GM12875 (cell line): ENCODE results near the gene LPP.

Source experiments
- H3K4me3 ChIP-seq: one replicate; pipeline ENCODE4 v1.5.1; 2011; ENCODE audit warnings: low read depth, low read length, control low read depth
- CTCF ChIP-seq: IDR thresholded peaks from 2 replicates; pipeline ENCODE4 v1.5.1; 2011; ENCODE audit warnings: low read depth, mild to moderate bottlenecking, control low read depth, inconsistent platforms, low read length, moderate library complexity, borderline replicate concordance; ENCODE audit not compliant: insufficient read depth

LPP gene

DNA sequence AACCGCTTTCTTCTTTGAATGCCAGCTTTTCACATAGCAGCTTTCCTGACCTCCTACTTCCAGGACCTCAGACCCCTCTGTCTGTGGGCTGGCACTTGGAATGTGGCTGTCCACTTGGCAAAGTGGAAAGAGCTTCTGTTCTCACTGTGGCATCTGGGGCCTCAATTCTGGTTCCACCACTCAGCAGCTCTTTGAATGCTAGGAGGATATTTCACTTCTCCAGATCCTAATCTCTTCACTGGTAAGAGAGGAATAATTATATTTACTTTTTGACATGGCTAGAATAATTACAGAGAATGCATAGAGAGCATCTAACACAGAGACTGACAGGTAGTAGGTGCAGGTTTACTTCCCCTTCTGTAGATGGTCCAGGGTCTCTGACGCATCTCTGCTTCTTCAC lies 405.9 kb downstream of the LPP start:
- H3K4me3 ChIP-seq, result no peak overlapping the region
- TF ChIP-seq CTCF, result no peak

DNA sequence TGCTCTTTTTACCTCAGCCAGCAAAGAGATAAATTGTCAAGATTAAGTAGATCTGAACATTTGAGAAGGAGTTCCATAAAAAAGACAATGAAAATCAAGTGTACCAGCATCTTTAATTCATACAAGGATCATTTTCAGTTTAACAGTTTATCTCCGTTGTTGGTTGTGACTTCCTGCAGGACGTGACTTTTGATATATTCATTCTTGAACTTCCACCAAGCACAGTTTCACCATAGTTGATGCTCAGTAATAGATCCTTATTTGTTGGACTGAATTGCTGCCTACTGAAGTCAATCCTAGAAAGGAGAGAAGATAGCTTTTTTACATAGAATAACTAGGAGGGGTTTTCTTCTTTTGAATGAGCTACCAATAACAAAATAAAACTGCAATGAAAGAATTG lies 408.2 kb downstream of the LPP start:
- H3K4me3 ChIP-seq, result no peak overlapping the region
- TF ChIP-seq CTCF, result no peak

GRCh38 chr3:188567478-188568195 lies 413.7 kb downstream of the LPP start:
- no peak for TF ChIP-seq CTCF
- no peak overlapping the region for H3K4me3 ChIP-seq

DNA sequence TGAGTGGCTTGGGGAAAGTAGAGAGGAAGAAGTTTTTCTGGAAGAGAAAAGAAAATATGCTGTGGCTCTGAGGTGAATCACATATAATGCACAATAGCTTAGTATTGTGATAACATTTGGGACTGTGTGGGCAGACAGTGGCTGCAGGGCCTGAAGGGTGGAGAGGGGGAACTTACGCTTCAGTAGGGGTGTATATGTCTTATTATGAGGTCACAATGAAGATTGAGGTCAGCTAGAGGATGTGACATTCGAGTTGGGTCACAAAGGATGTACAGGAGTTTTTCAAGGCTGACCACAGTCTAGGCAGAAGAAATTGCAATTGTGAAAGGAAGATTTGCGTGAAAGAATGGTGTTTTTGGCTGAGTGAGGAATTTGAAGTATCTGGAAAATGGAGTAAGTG lies 414.8 kb downstream of the LPP start:
- no peak for TF ChIP-seq CTCF

DNA sequence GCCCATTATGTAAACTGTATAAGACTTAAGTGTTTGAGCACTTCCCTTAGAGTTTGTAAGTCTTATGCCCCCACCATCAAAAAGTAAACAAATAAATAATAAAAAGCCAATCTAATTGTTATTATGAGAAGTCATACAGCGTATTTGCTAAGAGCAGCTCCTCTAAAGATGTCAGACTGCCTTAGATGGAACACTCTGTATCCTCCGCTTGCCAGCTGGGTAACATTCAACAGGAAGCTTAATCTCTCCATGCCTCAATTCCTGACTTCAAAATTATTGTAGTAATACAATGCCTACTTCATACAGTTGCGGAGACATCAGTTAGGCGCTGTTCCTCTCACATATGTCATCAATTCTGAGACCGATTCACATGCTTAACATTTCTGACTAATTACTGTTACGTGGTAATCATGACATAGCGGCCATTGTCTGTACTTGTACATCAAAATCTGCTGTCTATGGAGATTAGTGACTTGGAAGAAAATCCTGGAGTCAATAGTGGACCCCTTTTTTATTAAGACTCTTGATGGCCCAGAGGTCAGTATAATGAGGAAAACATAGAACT lies 417.7 kb downstream of the LPP start:
- no peak overlapping the region for H3K4me3 ChIP-seq
- no peak for TF ChIP-seq CTCF

More for the DNA sequence above, 414.8 kb downstream of the LPP start:
- no peak overlapping the region for H3K4me3 ChIP-seq

DNA sequence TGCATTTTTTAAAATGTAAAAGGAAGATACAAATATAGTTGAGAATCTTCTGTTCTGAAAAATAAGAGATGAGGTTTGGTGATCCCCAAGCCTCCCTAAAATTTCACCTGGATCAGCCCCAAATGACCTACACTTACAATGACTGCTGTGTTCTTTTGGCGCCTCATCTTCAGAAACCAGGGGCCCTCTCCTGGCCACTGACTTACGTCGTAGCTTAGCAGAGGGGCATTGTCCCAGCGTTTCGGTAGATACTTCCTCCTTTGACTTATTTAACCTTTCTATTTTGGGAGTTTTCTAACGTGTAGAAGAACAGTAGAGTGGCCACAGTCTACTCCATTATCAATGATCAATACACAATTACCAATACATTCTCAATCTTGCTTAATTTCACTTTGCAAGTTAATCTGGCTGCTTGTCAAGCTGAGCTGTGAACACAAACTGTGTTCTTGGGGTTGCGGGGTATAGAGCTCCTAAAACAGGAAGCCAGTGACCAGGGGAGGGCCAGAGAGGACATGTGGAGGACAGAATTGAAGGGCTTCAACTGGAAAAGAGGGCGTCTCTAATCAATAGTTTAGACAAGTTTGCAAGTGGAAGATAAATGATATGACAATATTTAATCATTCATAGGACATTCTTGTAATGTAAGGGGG lies 419.5 kb downstream of the LPP start:
- TF ChIP-seq CTCF, result no peak
- no peak overlapping the region for H3K4me3 ChIP-seq

DNA sequence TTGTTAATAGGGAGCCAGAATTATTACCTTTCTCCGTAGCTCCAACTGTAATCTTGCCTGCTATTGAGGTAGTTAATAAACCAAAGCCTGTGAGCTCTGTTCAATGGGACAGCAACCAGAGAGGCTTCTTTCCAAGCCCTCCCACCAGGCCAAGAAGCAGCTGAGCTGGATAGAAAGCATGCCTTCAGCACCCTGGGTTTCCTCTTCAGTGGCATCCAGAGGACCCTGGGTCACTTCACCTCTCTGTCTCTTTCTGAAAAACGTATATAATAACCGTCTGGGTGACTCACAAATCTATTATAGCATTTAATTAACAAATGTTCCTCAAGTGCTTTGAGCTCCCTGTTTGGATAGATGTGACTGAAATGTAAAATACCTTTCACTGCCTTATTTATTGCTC lies 420.0 kb downstream of the LPP start:
- TF ChIP-seq CTCF, result no peak
- H3K4me3 ChIP-seq, result no peak overlapping the region
